NCI-H345 (cell line): ENCODE data around the gene HOXA6.
A peak's percentile ranks its signal among the peaks of the same experiment; 100 is the strongest.

Experiments used
- DNase-seq: peaks from one replicate; lab custom pipeline; 2025; lab: John Stamatoyannopoulos, UW

Gene HOXA6

GRCh38 chr7:27161214-27161720 is 13.7 kb upstream of the HOXA6 start:
- no peak for DNase-seq

GRCh38 chr7:27160546-27161213 is 13.1 kb upstream of the HOXA6 start:
- peak; percentile 76 for DNase-seq

- DNase-seq = no peak
These were observed 12.6 kb upstream of the HOXA6 start for GRCh38 chr7:27160145-27160545.

- no peak for DNase-seq
These were observed 11.9 kb upstream of the HOXA6 start for GRCh38 chr7:27159266-27160144.

- no peak for DNase-seq
These were observed 11.1 kb upstream of the HOXA6 start for GRCh38 chr7:27158436-27159265.

GRCh38 chr7:27157702-27158431 is 10.3 kb upstream of the HOXA6 start:
- no peak for DNase-seq

GRCh38 chr7:27156916-27157701 is 9.5 kb upstream of the HOXA6 start:
- no peak for DNase-seq

- no peak for DNase-seq
These were observed 8.9 kb upstream of the HOXA6 start, which contains the start of gene HOXA7 for GRCh38 chr7:27156508-27156898. TSS of gene HOXA7 (minus strand) at chr7:27156675. CDS start at chr7:27156545, 130 bp downstream.

GRCh38 chr7:27155816-27156507 is 8.4 kb upstream of the HOXA6 start:
- DNase-seq = no peak

GRCh38 chr7:27154901-27155815 is 7.6 kb upstream of the HOXA6 start:
- DNase-seq = no peak

GRCh38 chr7:27154369-27154768 is 6.8 kb upstream of the HOXA6 start:
- no peak for DNase-seq

- no peak for DNase-seq
These were observed 6.0 kb upstream of the HOXA6 start for GRCh38 chr7:27153526-27153925.

GRCh38 chr7:27152816-27153442 is 5.4 kb upstream of the HOXA6 start:
- no peak for DNase-seq

- no peak for DNase-seq
These were observed 4.6 kb upstream of the HOXA6 start, which contains the start of gene HOXA3 for GRCh38 chr7:27151931-27152815. TSS of gene HOXA3 (minus strand) at chr7:27152583. CDS start at chr7:27110640, 41,943 bp downstream.

- DNase-seq = peak; percentile 42
These were observed 3.9 kb upstream of the HOXA6 start for GRCh38 chr7:27151341-27151930.

- peak; percentile 85 for DNase-seq
These were observed 3.2 kb upstream of the HOXA6 start for GRCh38 chr7:27150568-27151340.
